Measurements from ENCODE around the gene BMP8A.
"Not testable (repeated sequence)": the region's sequence is repeated elsewhere in the genome, so short reads cannot be mapped to it uniquely, and the experiment has no call there.

BMP8A gene

DNA sequence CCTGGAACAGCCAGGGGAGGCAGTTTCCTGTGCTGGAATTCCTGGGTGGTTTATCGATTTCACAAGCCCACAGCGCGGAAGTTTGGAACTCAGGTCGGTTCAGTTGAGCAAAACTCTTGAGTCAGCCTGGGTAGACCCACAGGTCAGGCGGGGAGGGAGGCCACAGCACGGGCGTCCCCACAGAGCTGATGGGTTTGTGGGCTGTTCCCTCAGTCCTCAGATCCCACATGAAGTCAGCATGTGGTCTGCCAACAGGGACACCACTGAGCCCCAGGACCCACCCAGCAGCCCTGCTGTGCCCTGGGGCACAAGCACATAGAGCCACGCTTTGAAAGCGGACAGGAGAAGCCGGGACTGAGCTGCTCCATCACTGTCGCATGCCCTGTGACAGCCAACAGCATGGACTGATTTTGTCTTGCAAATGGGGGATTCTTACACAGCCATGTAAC lies 17.4 kb downstream of the BMP8A start:
- Mint-ChIP-seq H3K4me3 (no peak overlapping the region), H3K36me3 (ENCODE audit: low read depth) (no peaks in the 10 kb centered on the region), H3K9me3 (no peaks in the 10 kb centered on the region), H3K27ac (no peak overlapping the region), H3K4me1 (ENCODE audit: low read depth) (peaks cover 9% of the 10 kb centered on the region), H3K27me3 (ENCODE audit: low read depth) (peaks cover 20% of the 10 kb centered on the region)

DNA sequence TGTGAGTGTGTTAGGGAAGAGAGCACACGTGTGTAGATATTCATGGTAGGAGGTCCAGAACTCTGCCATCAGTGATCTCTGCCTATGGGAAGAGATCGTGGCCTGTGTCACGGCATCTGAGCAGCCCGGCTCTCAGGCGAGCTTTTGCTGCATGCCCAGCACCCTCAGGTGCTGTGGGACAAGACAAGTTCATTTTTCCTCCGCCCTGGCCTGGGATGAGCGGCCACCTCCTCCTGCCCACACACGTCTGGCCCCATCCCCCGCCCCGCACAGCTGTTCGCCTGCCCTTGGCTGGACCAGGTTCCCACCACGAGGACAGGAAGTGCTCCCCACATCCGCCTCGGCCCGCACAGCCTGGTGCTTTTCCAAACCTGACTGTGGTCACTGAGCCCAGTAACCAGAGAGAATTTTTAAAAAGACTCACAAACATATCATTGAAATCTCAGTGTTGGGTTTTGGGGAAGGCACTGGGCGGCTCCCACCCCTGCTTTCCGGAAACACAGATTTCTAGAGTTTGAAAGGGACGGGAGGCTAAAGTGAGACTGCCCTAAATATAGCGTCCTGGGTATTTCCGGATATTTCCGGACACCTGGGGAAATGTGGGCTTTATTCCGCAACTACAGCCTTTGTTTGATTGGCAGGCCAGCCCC lies 18.0 kb downstream of the BMP8A start:
- Mint-ChIP-seq H3K27ac (peak overlapping the region; percentile 52), H3K4me1 (ENCODE audit: low read depth) (peaks cover 9% of the 10 kb centered on the region), H3K36me3 (ENCODE audit: low read depth) (no peaks in the 10 kb centered on the region), H3K27me3 (ENCODE audit: low read depth) (peaks cover 20% of the 10 kb centered on the region), H3K9me3 (no peaks in the 10 kb centered on the region), H3K4me3 (no peak overlapping the region)

DNA sequence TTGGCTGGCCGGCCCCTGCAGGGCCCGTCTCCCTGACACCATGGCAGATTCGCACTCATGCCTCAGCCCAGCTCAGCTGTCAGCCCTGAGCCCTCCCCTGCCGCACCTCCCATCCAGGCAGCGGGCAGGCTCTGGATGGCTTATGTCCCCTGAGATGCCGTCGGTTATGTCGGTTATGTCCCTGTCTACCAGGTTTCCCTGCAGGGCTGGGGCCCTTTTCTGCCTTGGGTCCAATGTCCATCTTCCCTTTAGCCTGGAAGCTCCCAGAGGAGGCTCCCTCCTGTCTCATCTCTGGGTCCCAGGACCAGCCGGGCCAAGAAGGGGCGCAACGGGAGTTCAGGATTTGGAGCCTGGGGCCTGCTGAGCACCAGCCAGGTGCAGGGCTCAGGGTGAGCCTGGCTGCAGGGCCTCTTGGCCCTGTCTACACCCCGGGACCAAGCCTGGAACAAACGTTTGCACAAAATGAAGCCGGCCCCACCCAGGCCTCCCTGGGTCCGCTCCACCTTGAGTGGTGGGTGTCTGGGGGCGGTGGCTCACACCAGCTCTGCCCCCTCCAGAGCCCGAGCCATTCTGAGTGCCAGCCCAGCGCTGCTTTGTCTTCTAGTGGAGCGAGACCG lies 19.2 kb downstream of the BMP8A start:
- H3K4me1 Mint-ChIP-seq (ENCODE audit: low read depth), result peaks cover 12% of the 10 kb centered on the region
- H3K9me3 Mint-ChIP-seq; H3K36me3 Mint-ChIP-seq (ENCODE audit: low read depth); H3K27ac Mint-ChIP-seq; H3K4me3 Mint-ChIP-seq: not testable (repeated sequence)
- H3K27me3 Mint-ChIP-seq (ENCODE audit: low read depth), result peaks cover 24% of the 10 kb centered on the region

DNA sequence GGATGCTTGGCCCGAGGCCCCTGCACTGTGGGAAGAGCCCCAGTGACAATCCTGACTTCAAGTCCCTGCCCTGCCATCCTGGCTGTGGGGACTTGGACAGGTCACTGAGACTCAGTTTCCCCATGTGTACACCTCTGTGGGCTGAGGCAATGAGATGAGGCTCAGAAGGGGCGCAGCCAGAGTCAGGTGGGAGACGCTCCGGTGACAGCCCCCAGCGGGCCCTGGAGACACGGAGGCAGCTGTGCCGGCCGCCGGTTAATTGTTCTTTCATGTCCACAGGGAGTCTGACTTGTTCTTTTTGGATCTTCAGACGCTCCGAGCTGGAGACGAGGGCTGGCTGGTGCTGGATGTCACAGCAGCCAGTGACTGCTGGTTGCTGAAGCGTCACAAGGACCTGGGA lies 20.0 kb downstream of the BMP8A start:
- H3K4me3 Mint-ChIP-seq; H3K36me3 Mint-ChIP-seq (ENCODE audit: low read depth); H3K9me3 Mint-ChIP-seq; H3K27ac Mint-ChIP-seq: not testable (repeated sequence)
- H3K27me3 Mint-ChIP-seq (ENCODE audit: low read depth), result peaks cover 24% of the 10 kb centered on the region
- H3K4me1 Mint-ChIP-seq (ENCODE audit: low read depth), result peaks cover 12% of the 10 kb centered on the region

- H3K9me3 Mint-ChIP-seq; H3K4me3 Mint-ChIP-seq; H3K27ac Mint-ChIP-seq; H3K36me3 Mint-ChIP-seq (ENCODE audit: low read depth): not testable (repeated sequence)
- peaks cover 24% of the 10 kb centered on the region for H3K27me3 Mint-ChIP-seq (ENCODE audit: low read depth)
- peaks cover 12% of the 10 kb centered on the region for H3K4me1 Mint-ChIP-seq (ENCODE audit: low read depth)
Observed at GRCh38 chr1:39512234-39512847, 20.9 kb downstream of the BMP8A start.

GRCh38 chr1:39514710-39515124 lies 23.3 kb downstream of the BMP8A start:
- not testable (repeated sequence) for H3K9me3 Mint-ChIP-seq; H3K4me1 Mint-ChIP-seq (ENCODE audit: low read depth); H3K27me3 Mint-ChIP-seq (ENCODE audit: low read depth); H3K27ac Mint-ChIP-seq; H3K36me3 Mint-ChIP-seq (ENCODE audit: low read depth); H3K4me3 Mint-ChIP-seq

DNA sequence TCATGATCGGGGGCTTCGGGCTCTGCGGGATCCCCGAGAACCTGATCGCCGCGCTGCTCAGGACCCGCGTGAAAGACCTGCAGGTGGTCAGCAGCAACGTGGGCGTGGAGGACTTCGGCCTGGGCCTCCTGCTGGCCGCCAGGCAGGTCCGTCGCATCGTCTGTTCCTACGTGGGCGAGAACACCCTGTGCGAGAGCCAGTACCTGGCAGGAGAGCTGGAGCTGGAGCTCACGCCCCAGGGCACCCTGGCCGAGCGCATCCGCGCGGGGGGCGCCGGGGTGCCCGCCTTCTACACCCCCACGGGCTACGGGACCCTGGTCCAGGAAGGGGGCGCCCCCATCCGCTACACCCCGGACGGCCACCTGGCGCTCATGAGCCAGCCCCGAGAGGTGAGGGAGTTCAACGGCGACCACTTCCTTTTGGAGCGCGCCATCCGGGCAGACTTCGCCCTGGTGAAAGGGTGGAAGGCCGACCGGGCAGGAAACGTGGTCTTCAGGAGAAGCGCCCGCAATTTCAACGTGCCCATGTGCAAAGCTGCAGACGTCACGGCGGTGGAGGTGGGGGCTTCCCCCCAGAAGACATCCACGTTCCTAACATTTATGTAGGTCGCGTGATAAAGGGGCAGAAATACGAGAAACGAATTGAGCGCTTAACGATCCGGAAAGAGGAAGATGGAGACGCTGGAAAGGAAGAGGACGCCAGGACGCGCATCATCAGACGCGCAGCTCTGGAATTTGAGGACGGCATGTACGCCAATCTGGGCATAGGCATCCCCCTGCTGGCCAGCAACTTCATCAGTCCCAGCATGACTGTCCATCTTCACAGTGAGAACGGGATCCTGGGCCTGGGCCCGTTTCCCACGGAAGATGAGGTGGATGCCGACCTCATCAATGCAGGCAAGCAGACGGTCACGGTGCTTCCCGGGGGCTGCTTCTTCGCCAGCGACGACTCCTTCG lies 24.0 kb downstream of the BMP8A start:
- H3K4me1 Mint-ChIP-seq (ENCODE audit: low read depth); H3K27me3 Mint-ChIP-seq (ENCODE audit: low read depth); H3K27ac Mint-ChIP-seq; H3K36me3 Mint-ChIP-seq (ENCODE audit: low read depth); H3K9me3 Mint-ChIP-seq: not testable (repeated sequence)
- H3K4me3 Mint-ChIP-seq, result peak overlapping the region; percentile 68

DNA sequence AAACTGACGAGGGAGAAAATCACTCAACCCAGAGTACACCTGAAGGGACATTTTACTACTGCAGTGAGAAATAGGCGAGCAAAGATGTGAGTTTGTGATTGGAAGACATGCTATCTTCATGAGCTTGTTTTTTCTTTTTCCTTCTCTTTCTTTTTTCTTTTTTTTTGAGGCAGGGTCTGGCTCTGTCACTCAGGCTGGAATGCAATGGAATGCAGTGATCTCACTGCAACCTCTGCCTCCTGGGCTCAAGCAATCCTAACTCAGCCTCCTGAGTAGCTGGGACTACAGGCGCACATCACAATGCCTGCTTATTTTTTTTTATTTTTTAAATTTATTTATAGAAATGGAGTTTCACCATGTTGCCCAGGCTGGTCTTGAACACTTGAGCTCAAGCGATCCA lies 25.4 kb downstream of the BMP8A start:
- not testable (repeated sequence) for H3K27me3 Mint-ChIP-seq (ENCODE audit: low read depth); H3K4me1 Mint-ChIP-seq (ENCODE audit: low read depth); H3K9me3 Mint-ChIP-seq; H3K27ac Mint-ChIP-seq; H3K36me3 Mint-ChIP-seq (ENCODE audit: low read depth); H3K4me3 Mint-ChIP-seq

GRCh38 chr1:39517936-39518335 lies 26.5 kb downstream of the BMP8A start:
- H3K4me1 Mint-ChIP-seq (ENCODE audit: low read depth); H3K27me3 Mint-ChIP-seq (ENCODE audit: low read depth); H3K9me3 Mint-ChIP-seq; H3K27ac Mint-ChIP-seq; H3K36me3 Mint-ChIP-seq (ENCODE audit: low read depth); H3K4me3 Mint-ChIP-seq: not testable (repeated sequence)

- H3K9me3 Mint-ChIP-seq; H3K4me1 Mint-ChIP-seq (ENCODE audit: low read depth); H3K27me3 Mint-ChIP-seq (ENCODE audit: low read depth); H3K36me3 Mint-ChIP-seq (ENCODE audit: low read depth); H3K4me3 Mint-ChIP-seq; H3K27ac Mint-ChIP-seq: not testable (repeated sequence)
Observed at GRCh38 chr1:39519376-39519775, 27.9 kb downstream of the BMP8A start.

DNA sequence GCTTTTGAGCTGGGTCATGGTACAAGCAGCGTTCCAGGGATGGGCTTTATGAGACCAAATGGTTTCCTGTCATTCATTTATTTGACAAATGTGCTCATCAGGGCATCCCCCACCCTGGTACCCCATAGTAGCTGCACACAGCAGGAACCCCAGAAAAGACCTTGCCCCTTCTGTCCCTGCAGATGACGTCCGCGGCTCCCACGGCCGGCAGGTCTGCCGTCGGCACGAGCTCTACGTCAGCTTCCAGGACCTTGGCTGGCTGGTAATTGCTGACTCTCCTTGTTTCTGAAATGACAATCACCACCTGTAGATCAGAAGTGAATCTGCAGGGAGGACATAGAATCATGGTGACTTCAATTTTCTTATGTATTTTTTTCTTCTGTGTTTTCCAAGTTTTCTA lies 30.8 kb downstream of the BMP8A start:
- H3K4me1 Mint-ChIP-seq (ENCODE audit: low read depth); H3K27ac Mint-ChIP-seq: not testable (repeated sequence)

DNA sequence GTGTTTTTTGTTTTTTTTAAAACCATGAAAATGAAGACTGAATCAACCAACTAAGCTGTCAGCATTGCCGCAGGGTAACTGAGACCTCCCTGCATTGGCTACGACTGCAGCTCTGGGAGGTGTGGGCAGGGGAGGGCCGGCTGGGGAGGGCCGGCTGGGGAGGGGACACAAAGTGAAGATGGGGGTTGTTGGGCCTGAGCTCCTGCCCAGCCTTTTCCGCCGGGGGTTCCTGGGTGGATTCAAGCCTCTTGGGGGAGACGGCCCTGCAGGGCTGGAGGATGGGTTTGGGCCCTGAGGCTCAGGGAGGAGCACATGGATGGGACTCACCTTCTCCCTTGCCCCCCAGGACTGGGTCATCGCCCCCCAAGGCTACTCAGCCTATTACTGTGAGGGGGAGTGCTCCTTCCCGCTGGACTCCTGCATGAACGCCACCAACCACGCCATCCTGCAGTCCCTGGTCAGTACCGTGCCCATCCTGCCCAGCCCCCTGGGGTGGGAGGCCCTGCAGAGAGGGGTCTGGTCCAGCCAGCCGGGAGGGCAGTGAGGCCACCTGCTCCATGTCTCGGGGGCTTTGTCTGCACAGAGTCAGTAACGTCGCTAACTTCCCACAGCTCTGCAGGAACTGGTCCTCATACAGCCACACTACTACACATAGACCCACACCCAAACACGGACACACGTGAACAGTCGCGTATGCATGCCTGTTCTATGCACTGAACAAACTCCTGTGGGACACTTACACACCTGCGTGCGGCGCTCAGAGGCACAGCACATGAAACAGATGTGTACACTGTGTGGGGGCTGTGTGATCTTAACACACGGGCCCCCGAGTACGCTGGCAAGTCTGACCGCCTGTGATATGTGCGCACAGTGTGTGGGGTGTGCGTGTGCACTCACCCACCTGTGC lies 31.5 kb downstream of the BMP8A start:
- H3K9me3 Mint-ChIP-seq, result no peaks in the 10 kb centered on the region
- peaks cover 2% of the 10 kb centered on the region for H3K36me3 Mint-ChIP-seq (ENCODE audit: low read depth)
- H3K4me3 Mint-ChIP-seq, result no peak overlapping the region
- H3K27me3 Mint-ChIP-seq (ENCODE audit: low read depth), result no peaks in the 10 kb centered on the region
- peaks cover 8% of the 10 kb centered on the region for H3K4me1 Mint-ChIP-seq (ENCODE audit: low read depth)
- no peak overlapping the region for H3K27ac Mint-ChIP-seq

More for the DNA sequence above, 30.8 kb downstream of the BMP8A start:
- not testable (repeated sequence) for H3K36me3 Mint-ChIP-seq (ENCODE audit: low read depth); H3K27me3 Mint-ChIP-seq (ENCODE audit: low read depth); H3K4me3 Mint-ChIP-seq; H3K9me3 Mint-ChIP-seq

GRCh38 chr1:39524171-39524570 lies 32.7 kb downstream of the BMP8A start:
- H3K4me3 Mint-ChIP-seq, result no peak overlapping the region
- H3K9me3 Mint-ChIP-seq, result no peaks in the 10 kb centered on the region
- H3K36me3 Mint-ChIP-seq (ENCODE audit: low read depth), result peaks cover 2% of the 10 kb centered on the region
- no peak overlapping the region for H3K27ac Mint-ChIP-seq
- peaks cover 8% of the 10 kb centered on the region for H3K4me1 Mint-ChIP-seq (ENCODE audit: low read depth)
- H3K27me3 Mint-ChIP-seq (ENCODE audit: low read depth), result no peaks in the 10 kb centered on the region

Data from T-helper 1 cell treated with Interleukin-12 subunit alpha and Interleukin-12 subunit beta and Interleukin-4 antibody, amounts not matched to agents 30 μg/mL and 1 μg/mL, for 36 hours (primary cell).